Stimulated activated CD4-positive, alpha-beta T cell treated with anti-CD3 and anti-CD28 coated beads, Interleukin-1b, Interleukin-23, amount 100 ng/mL, for 4 hours (primary cell): ENCODE data around the gene CAMK2N2.

Source experiments
- DNase-seq, 2 donors: peaks; one replicate each; pipeline ENCODE4 v3.0.0-alpha.2; 2020; ENCODE audit warnings: low read depth in 2 of 2

The CAMK2N2 gene

DNA sequence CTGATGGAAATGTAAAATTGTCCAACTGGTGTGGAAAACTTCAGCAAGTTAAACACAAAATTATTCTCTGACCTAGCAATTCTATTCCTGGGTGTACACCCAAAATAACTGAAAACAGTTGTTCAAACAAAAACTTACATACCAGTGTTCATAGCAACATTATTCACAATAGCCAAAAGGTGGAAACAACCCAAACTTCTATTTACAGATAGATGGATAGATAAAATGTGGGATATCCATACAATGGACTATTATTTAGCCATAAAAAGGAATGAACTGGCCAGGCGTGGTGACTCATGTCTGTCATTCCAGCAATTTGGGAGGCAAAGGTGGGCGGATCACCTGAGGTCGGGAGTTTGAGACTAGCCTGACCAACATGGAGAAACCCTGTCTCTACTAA, 38.8 kb downstream of the CAMK2N2 start:
- no peak for DNase-seq

DNA sequence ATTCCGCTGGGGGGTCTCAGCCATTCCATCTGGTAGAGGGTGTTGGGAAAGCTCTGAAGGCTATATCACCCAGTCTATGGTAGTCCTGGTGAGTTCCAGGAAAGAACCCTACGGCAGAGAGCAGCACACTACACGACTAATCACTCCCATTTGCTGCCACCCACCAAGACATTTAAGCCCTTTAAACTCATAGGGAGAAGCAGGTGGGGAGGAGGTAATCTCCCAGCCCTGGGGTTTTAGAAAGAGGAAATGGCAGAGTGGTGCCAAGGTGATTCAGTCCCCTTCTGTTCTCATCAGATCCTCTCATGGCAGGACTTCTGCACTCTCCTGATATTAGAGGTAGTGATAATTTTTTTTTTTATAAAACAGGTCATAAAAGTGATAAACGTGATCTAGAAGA, 42.5 kb downstream of the CAMK2N2 start:
- DNase-seq = no peak

- no peak for DNase-seq
Observed at GRCh38 chr3:184211718-184212117, 49.6 kb downstream of the CAMK2N2 start.

DNA sequence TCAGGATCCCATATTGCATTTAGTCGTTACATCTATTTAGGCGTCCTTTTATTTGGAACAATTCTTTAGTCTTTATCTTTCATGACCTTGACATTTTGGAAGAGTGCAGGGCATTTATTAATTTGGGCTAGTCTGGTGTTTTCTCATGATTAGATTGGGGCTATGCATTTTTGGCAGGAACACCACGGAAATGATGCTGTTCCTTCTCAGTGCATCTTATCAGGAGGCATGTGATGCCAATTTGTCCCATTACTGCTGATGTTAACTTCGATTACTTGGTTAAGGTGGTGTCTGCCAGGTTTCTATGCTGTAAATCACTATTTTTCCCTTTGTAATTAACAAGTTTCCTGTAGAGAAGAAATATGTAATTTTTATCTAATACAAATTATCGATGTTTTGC, 50.1 kb downstream of the CAMK2N2 start:
- DNase-seq = no peak
